H1 (cell line): ENCODE results near the gene NCK2. TPM values are rescaled to one million over a fixed set of nuclear protein-coding genes. Genes with fewer than 3 reads are reported as not detected.
A peak's percentile ranks its signal among the peaks of the same experiment; 100 is the strongest.

Source experiments
- CTCF ChIA-PET: fragments of 300-600 bp; sonication (Branson Sonifier 250); formaldehyde crosslinking; loops from one replicate; lab custom pipeline; 2021; ENCODE audit not compliant: partially characterized antibody; lab: Charles Lee
- POLR2A ChIA-PET: fragments of 300-600 bp; sonication (Branson Sonifier 250); formaldehyde crosslinking; loops from one replicate; lab custom pipeline; 2021; ENCODE audit warnings: inconsistent platforms; ENCODE audit not compliant: partially characterized antibody; lab: Charles Lee
- DNase-seq, 2 experiments: peaks; one replicate each; pipeline versions ENCODE4 v3.0.0 to v3.0.0-alpha.2; 2010 to 2022; ENCODE audit warnings: low spot score in 2 of 2, low read depth in 1 of 2, mixed read lengths in 1 of 2
- FAIRE-seq: peaks from 2 replicates; lab custom pipeline; 2011; peaks lifted over from hg19 to GRCh38; lab: Jason Lieb, UNC
- H2AFZ ChIP-seq: 2 replicates; pipeline ENCODE4 v1.8.1; 2012; ENCODE audit warnings: low read length, inconsistent platforms
- H2AK5ac ChIP-seq: 2 replicates; pipeline ENCODE4 v1.6.1; 2013; ENCODE audit warnings: low read depth, low read length
- H2BK120ac ChIP-seq: replicated peaks from 2 replicates; pipeline ENCODE3; 2013; ENCODE audit warnings: low read depth, low read length, inconsistent platforms
- H2BK12ac ChIP-seq: 2 replicates; pipeline ENCODE4 v1.6.1; 2013; ENCODE audit warnings: low read depth, low read length
- H2BK15ac ChIP-seq: 2 replicates; pipeline ENCODE4 v1.6.1; 2013; ENCODE audit warnings: low read length
- H2BK20ac ChIP-seq: 2 replicates; pipeline ENCODE4 v1.6.1; 2013; ENCODE audit warnings: low read length
- H2BK5ac ChIP-seq: 2 replicates; pipeline ENCODE4 v1.6.1; 2013; ENCODE audit warnings: low read depth, low read length
- H3K14ac ChIP-seq: 2 replicates; pipeline ENCODE4 v1.6.1; 2013; ENCODE audit warnings: inconsistent platforms; ENCODE audit not compliant: insufficient read length
- H3K18ac ChIP-seq: 2 replicates; pipeline ENCODE4 v1.6.1; 2013; ENCODE audit warnings: low read length; ENCODE audit errors: extremely low read depth
- H3K23ac ChIP-seq: 2 replicates; pipeline ENCODE4 v1.6.1; 2013; ENCODE audit warnings: inconsistent platforms; ENCODE audit not compliant: insufficient read length
- H3K23me2 ChIP-seq: 2 replicates; pipeline ENCODE4 v1.6.1; 2013; ENCODE audit warnings: low read depth, low read length
- H3K27ac ChIP-seq: 2 replicates; pipeline ENCODE4 v1.6.1; 2011; ENCODE audit warnings: low read depth, low read length, inconsistent platforms
- H3K27me3 ChIP-seq, 4 experiments: replicated peaks in 1 of 4; 1 replicate in 1 of 4; 2 replicates in 3 of 4; pipeline versions ENCODE4 v1.6.1 to v1.8.1; 2011 to 2013; ENCODE audit warnings: low read length in 3 of 4, mild to moderate bottlenecking in 3 of 4, inconsistent platforms in 2 of 4, mixed read lengths in 2 of 4, moderate library complexity in 1 of 4; ENCODE audit not compliant: control insufficient read depth in 3 of 4, insufficient read depth in 3 of 4; ENCODE audit errors: extremely low read depth in 1 of 4
- H3K36me3 ChIP-seq, 4 experiments: 2 replicates each; pipeline versions ENCODE4 v1.6.1 to v1.8.1; 2011 to 2013; ENCODE audit warnings: mild to moderate bottlenecking in 4 of 4, low read length in 3 of 4, moderate library complexity in 2 of 4, control low read depth in 1 of 4, inconsistent platforms in 1 of 4; ENCODE audit not compliant: insufficient read depth in 4 of 4, control insufficient read depth in 2 of 4
- H3K4ac ChIP-seq: replicated peaks from 2 replicates; pipeline ENCODE3; 2013; ENCODE audit warnings: low read length, low read depth, mixed read lengths, inconsistent platforms; ENCODE audit not compliant: insufficient read length
- H3K4me1 ChIP-seq, 4 experiments: replicated peaks in 1 of 4; 1 replicate in 1 of 4; 2 replicates in 3 of 4; pipeline versions ENCODE4 v1.6.1 to v1.8.1; 2011 to 2013; ENCODE audit warnings: low read length in 3 of 4, inconsistent platforms in 2 of 4, mixed read lengths in 1 of 4; ENCODE audit not compliant: insufficient read depth in 4 of 4, control insufficient read depth in 3 of 4
- H3K4me2 ChIP-seq, 2 experiments: 2 replicates each; pipeline versions ENCODE4 v1.6.1 to v1.8.1; 2011 to 2013; ENCODE audit warnings: low read depth in 2 of 2, low read length in 2 of 2, control low read depth in 1 of 2, inconsistent platforms in 1 of 2, mild to moderate bottlenecking in 1 of 2; ENCODE audit not compliant: insufficient read depth in 1 of 2
- H3K4me3 ChIP-seq, 4 experiments: fragments of 200-600, 300-600 bp in 1 of 4; sonication (generic), shearing (Covaris generic), sonication (Bioruptor Twin) in 1 of 4; 2 replicates each; pipeline versions ENCODE4 v1.5.1 to v1.8.1; 2011 to 2016; ENCODE audit warnings: low read length in 4 of 4, low read depth in 3 of 4, control low read depth in 2 of 4, inconsistent platforms in 2 of 4, mild to moderate bottlenecking in 2 of 4, mixed read lengths in 1 of 4, moderate library complexity in 1 of 4; ENCODE audit not compliant: insufficient read depth in 2 of 4; ENCODE audit errors: extremely low read depth in 1 of 4
- H3K56ac ChIP-seq: replicated peaks from 2 replicates; pipeline ENCODE3; 2013; ENCODE audit warnings: low read depth, mild to moderate bottlenecking, mixed read lengths, low read length, inconsistent platforms; ENCODE audit not compliant: insufficient read length
- H3K79me1 ChIP-seq: 2 replicates; pipeline ENCODE4 v1.6.1; 2013; ENCODE audit warnings: low read depth, low read length, control low read depth
- H3K79me2 ChIP-seq, 2 experiments: 2 replicates each; pipeline versions ENCODE4 v1.6.1 to v1.8.1; 2012 to 2013; ENCODE audit warnings: low read length in 2 of 2, mild to moderate bottlenecking in 2 of 2, inconsistent platforms in 1 of 2; ENCODE audit not compliant: insufficient read depth in 2 of 2, control insufficient read depth in 1 of 2
- H3K9ac ChIP-seq, 4 experiments: replicated peaks in 1 of 4; 1 replicate in 1 of 4; 2 replicates in 3 of 4; pipeline versions ENCODE4 v1.6.1 to v1.8.1; 2011 to 2013; ENCODE audit warnings: low read depth in 3 of 4, low read length in 3 of 4, control low read depth in 2 of 4, mild to moderate bottlenecking in 2 of 4, moderate library complexity in 2 of 4, inconsistent platforms in 1 of 4; ENCODE audit errors: extremely low read depth in 1 of 4
- H3K9me3 ChIP-seq, 2 experiments: 2 replicates each; pipeline versions ENCODE4 v1.6.1 to v1.8.1; 2012 to 2013; ENCODE audit warnings: mild to moderate bottlenecking in 2 of 2, moderate library complexity in 2 of 2, control low read depth in 1 of 2, inconsistent platforms in 1 of 2, low read depth in 1 of 2, low read length in 1 of 2, mixed read lengths in 1 of 2; ENCODE audit not compliant: insufficient read depth in 2 of 2
- H4K20me1 ChIP-seq, 2 experiments: replicated peaks in 1 of 2; 2 replicates each; pipeline versions ENCODE3 to v1.8.1; 2011 to 2013; ENCODE audit warnings: inconsistent platforms in 2 of 2, low read length in 2 of 2, mild to moderate bottlenecking in 1 of 2; ENCODE audit not compliant: insufficient read depth in 2 of 2, control insufficient read depth in 1 of 2
- H4K5ac ChIP-seq: 2 replicates; pipeline ENCODE4 v1.6.1; 2013; ENCODE audit warnings: low read length, low read depth, mixed read lengths, inconsistent platforms; ENCODE audit not compliant: insufficient read length
- H4K8ac ChIP-seq: 2 replicates; pipeline ENCODE4 v1.8.0; 2013; ENCODE audit warnings: mild to moderate bottlenecking, moderate library complexity, low read length, inconsistent platforms; ENCODE audit not compliant: insufficient read depth; ENCODE audit errors: extremely low read depth
- H4K91ac ChIP-seq: replicated peaks from 2 replicates; pipeline ENCODE3; 2013; ENCODE audit warnings: low read length, mixed read lengths, inconsistent platforms; ENCODE audit not compliant: insufficient read length
- CBX8 ChIP-seq: fragments of 300-800, 300-1000 bp; sonication (generic); IDR thresholded peaks from 2 replicates; pipeline ENCODE4 v1.7.1; 2016; ENCODE audit warnings: low read depth, low read length, borderline replicate concordance
- GABPA ChIP-seq: IDR thresholded peaks from 2 replicates; pipeline ENCODE4 v1.6.1; 2011; ENCODE audit warnings: mild to moderate bottlenecking, low read length, moderate library complexity, borderline replicate concordance; ENCODE audit not compliant: insufficient read depth
- HDAC2 ChIP-seq, 2 experiments: fragments of 300-600 bp in 1 of 2; sonication (generic) in 1 of 2; IDR thresholded peaks; 2 replicates each; pipeline ENCODE4 v1.6.1; 2011 to 2012; ENCODE audit warnings: low read depth in 2 of 2, low read length in 2 of 2, mild to moderate bottlenecking in 2 of 2, moderate library complexity in 2 of 2, borderline replicate concordance in 1 of 2, inconsistent platforms in 1 of 2
- JUND ChIP-seq: IDR thresholded peaks from 2 replicates; pipeline ENCODE4 v1.6.1; 2011; ENCODE audit warnings: mild to moderate bottlenecking, improper control_type of control experiment, low read length
- NANOG ChIP-seq: IDR thresholded peaks from 2 replicates; pipeline ENCODE4 v1.6.1; 2011; ENCODE audit warnings: low read length, low read depth, mild to moderate bottlenecking, inconsistent platforms; ENCODE audit not compliant: insufficient read depth, poor library complexity, severe bottlenecking
- SIX5 ChIP-seq: IDR thresholded peaks from 2 replicates; pipeline ENCODE4 v1.6.1; 2011; ENCODE audit warnings: mild to moderate bottlenecking, low read depth, low read length
- SP1 ChIP-seq: IDR thresholded peaks from 2 replicates; pipeline ENCODE4 v1.6.1; 2011; ENCODE audit warnings: low read depth, low read length
- TAF7 ChIP-seq: optimal IDR thresholded peaks from 2 replicates; pipeline ENCODE3; 2011; ENCODE audit warnings: low read depth, mild to moderate bottlenecking, inconsistent platforms, low read length, moderate library complexity, borderline replicate concordance
- WGBS, 2 experiments: shearing (Covaris generic) in 1 of 2; methylation state at CpG; one replicate each; pipeline versions ENCODE4 v1.1.6 to v1.1.7; 2013 to 2015; ENCODE audit warnings: low lambda C conversion rate in 2 of 2, mixed read lengths in 2 of 2, inconsistent platforms in 1 of 2, low coverage in 1 of 2, missing lambda C conversion rate in 1 of 2; ENCODE audit not compliant: insufficient replicate concordance in 2 of 2, insufficient coverage in 1 of 2, insufficient read length in 1 of 2; ENCODE audit errors: extremely low coverage in 1 of 2, missing lambda C conversion rate in 1 of 2; 5-methylcytosine and 5-hydroxymethylcytosine counted together
- polyA plus RNA-seq, 7 experiments: library from polyadenylated mRNA; depleted of rRNA in 3 of 7; stranded (reverse) in 5 of 7; unstranded in 2 of 7; fragments of >200 nt in 5 of 7; fragments of 200-250 nt in 2 of 7; gene quantifications; 1 replicate in 5 of 7; 2 replicates in 1 of 7; 4 replicates in 1 of 7; pipeline versions ENCODE4 v1.2.1 to v1.2.3, GENCODE V29; 2011 to 2013; ENCODE audit warnings: missing spikeins in 2 of 7, mixed read lengths in 2 of 7
- total RNA-seq: library from RNA; stranded (reverse); fragmentation: NEBNext Ultra II Directional; extraction: Animal tissue kit (Norgen Biotek cat#: 25700); gene quantifications from 2 replicates; pipeline ENCODE4 v1.2.1, GENCODE V29; 2021
- TF ChIP-seq, protein P1 (sequence below), 3 experiments: IDR thresholded peaks; 1 replicate in 2 of 3; 2 replicates in 1 of 3; pipeline versions ENCODE4 v1.5.1 to v1.6.1; 2011; ENCODE audit warnings: low read length in 3 of 3, mild to moderate bottlenecking in 3 of 3, inconsistent platforms in 2 of 3, low read depth in 1 of 3, moderate library complexity in 1 of 3; ENCODE audit not compliant: insufficient read depth in 1 of 3; ENCODE audit errors: control extremely low read depth in 1 of 3
- TF ChIP-seq, protein P2 (sequence below): IDR thresholded peaks from 2 replicates; pipeline ENCODE4 v1.6.1; 2012; ENCODE audit warnings: inconsistent platforms

The NCK2 gene
- total and polyA plus RNA-seq, 2 of the 8 experiments (the other 6 are each of a cell fraction or from before 2014, with no cell fraction given), result 30.3 to 65.7 TPM

DNA sequence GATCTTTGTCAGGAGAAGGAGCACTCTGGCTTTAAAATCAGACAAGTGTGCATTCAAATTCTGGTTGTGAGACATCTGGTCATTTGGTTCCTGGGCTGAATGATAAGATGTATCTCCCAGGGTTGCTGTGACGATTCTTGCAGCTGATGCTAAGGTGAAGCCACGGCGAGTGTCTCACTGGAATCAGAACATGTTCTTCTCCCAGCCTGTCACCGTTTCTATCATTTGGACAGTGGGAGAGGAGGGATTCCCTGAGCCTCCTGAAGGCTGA, 68.3 kb downstream of the NCK2 start:
- Histone ChIP-seq H3K14ac (no peak overlapping the region), H3K9ac (no peak overlapping the region), H4K5ac (no peak overlapping the region), H3K23ac (no peak overlapping the region), H4K20me1 (peaks cover 6 to 22% of the 10 kb centered on the region in 2 experiments), H2BK20ac (no peak overlapping the region), H3K79me2 (peaks cover 4 to 73% of the 10 kb centered on the region in 2 experiments), H3K18ac (peak overlapping the region; percentile 3; the same call in 1 of the 2 replicates), H3K4me3 (no peak overlapping the region), H3K36me3 (peaks cover 0 to 3% (median 1%) of the 10 kb centered on the region in 4 experiments; a peak in 2 of 8 replicates), H3K79me1 (peaks cover 15% of the 10 kb centered on the region), H3K4me1 (peaks cover 2 to 11% (median 6%) of the 10 kb centered on the region in 4 experiments; a peak in 5 of 7 replicates), H4K8ac (no peak overlapping the region), H3K27ac (no peak overlapping the region), H3K4ac (no peak overlapping the region), H2BK5ac (no peak overlapping the region), H4K91ac (no peak overlapping the region), H3K9me3 (no peaks in the 10 kb centered on the region), H3K4me2 (no peak overlapping the region), H2AFZ (no peak overlapping the region), H2AK5ac (no peak overlapping the region), H2BK15ac (no peak overlapping the region), H3K27me3 (no peaks in the 10 kb centered on the region), H2BK120ac (no peak overlapping the region), H3K56ac (no peak overlapping the region), H2BK12ac (no peak overlapping the region), H3K23me2 (no peaks in the 10 kb centered on the region)
- WGBS, 2 experiments, result 87% methylated on average over 4 of the region's 4 CpGs; no CpG with 5 or more reads in 1 of the 2 experiments
- FAIRE-seq (no peak), DNase-seq (no peak)
- POLR2A ChIA-PET, result no interaction called here
- CTCF ChIA-PET, result interaction anchor here (0.6 to 1.3 kb wide), 5 partner anchors 9 to 545 kb away, joined by 3 to 4 read pairs (median 3); partner anchors contain the start of gene C2orf49
- TF ChIP-seq TAF7, result no peak
- no peak for TF ChIP-seq HDAC2 (IDR thresholded peaks at IDR 0.05; ENCODE audit: borderline replicate concordance in 1 of 2, low read depth in 2 of 2, low read length in 2 of 2)
- no peak for TF ChIP-seq CBX8
- TF ChIP-seq SIX5, result no peak
- TF ChIP-seq, protein P1, sequence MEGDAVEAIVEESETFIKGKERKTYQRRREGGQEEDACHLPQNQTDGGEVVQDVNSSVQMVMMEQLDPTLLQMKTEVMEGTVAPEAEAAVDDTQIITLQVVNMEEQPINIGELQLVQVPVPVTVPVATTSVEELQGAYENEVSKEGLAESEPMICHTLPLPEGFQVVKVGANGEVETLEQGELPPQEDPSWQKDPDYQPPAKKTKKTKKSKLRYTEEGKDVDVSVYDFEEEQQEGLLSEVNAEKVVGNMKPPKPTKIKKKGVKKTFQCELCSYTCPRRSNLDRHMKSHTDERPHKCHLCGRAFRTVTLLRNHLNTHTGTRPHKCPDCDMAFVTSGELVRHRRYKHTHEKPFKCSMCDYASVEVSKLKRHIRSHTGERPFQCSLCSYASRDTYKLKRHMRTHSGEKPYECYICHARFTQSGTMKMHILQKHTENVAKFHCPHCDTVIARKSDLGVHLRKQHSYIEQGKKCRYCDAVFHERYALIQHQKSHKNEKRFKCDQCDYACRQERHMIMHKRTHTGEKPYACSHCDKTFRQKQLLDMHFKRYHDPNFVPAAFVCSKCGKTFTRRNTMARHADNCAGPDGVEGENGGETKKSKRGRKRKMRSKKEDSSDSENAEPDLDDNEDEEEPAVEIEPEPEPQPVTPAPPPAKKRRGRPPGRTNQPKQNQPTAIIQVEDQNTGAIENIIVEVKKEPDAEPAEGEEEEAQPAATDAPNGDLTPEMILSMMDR (IDR thresholded peaks at IDR 0.05; ENCODE audit: control extremely low read depth in 1 of 3, insufficient read depth in 1 of 3, low read depth in 1 of 3, low read length in 3 of 3), result no peak
- TF ChIP-seq NANOG, result no peak
- TF ChIP-seq, protein P2, sequence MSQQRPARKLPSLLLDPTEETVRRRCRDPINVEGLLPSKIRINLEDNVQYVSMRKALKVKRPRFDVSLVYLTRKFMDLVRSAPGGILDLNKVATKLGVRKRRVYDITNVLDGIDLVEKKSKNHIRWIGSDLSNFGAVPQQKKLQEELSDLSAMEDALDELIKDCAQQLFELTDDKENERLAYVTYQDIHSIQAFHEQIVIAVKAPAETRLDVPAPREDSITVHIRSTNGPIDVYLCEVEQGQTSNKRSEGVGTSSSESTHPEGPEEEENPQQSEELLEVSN, result no peak
- no peak for TF ChIP-seq JUND
- no peak for TF ChIP-seq GABPA
- TF ChIP-seq SP1, result no peak
